PC-3 (cell line): ENCODE data around the gene NEGR1.

Source experiments
- EZH2 ChIP-seq: fragments of 300-600 bp; sonication (generic); IDR thresholded peaks from one replicate; pipeline ENCODE4 v1.6.1; 2017; ENCODE audit warnings: antibody characterized with exemption, mild to moderate bottlenecking, low read length; ENCODE audit not compliant: unreplicated experiment
- TF ChIP-seq, protein P1 (sequence below): fragments of 300-600 bp; sonication (generic); conservative IDR thresholded peaks from 2 replicates; pipeline ENCODE4 v1.5.1; 2017; ENCODE audit warnings: antibody characterized with exemption, low read depth, mild to moderate bottlenecking, low read length

DNA sequence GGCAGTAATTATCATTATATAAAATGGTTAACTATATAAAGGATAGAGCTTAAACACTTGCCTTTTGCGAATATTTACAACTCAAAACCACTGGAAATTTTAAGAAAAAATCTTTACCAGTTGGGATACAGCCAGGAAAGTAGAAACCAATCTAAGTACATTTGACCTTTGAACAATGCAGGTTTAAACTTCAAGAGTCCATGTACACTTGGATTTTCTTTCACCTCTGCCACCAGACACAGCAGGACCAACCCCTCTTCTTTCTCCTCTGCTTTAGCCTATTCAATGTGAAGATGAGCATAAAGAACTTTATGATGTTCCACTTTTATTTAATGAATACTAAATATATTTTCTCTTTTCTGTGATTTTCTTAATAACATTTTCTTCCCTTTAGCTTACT is 361.1 kb downstream of the NEGR1 start:
- no peak for TF ChIP-seq EZH2
- TF ChIP-seq, protein P1, sequence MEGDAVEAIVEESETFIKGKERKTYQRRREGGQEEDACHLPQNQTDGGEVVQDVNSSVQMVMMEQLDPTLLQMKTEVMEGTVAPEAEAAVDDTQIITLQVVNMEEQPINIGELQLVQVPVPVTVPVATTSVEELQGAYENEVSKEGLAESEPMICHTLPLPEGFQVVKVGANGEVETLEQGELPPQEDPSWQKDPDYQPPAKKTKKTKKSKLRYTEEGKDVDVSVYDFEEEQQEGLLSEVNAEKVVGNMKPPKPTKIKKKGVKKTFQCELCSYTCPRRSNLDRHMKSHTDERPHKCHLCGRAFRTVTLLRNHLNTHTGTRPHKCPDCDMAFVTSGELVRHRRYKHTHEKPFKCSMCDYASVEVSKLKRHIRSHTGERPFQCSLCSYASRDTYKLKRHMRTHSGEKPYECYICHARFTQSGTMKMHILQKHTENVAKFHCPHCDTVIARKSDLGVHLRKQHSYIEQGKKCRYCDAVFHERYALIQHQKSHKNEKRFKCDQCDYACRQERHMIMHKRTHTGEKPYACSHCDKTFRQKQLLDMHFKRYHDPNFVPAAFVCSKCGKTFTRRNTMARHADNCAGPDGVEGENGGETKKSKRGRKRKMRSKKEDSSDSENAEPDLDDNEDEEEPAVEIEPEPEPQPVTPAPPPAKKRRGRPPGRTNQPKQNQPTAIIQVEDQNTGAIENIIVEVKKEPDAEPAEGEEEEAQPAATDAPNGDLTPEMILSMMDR, result no peak
